ENCODE data around the gene TWNK. TPM values are rescaled to one million over a fixed set of nuclear protein-coding genes. Genes with fewer than 3 reads are reported as not detected.

TWNK gene
- total RNA-seq, 4 donors from 2014 or later: 4.2 to 9.2 (median 6.4) TPM

GRCh38 chr10:101003639-101004206, 16.4 kb downstream of the TWNK start:
- intact Hi-C loops (cut with DNase I; ENCODE audit: low total_unique reads): no loop called here
- DNase-seq (ENCODE audit: low spot score in 2 of 2): no peak
- no peak overlapping the region for H3K4me3 ChIP-seq (ENCODE audit: low read depth, poor library complexity, severe bottlenecking)
- no peak for TF ChIP-seq POLR2A (IDR thresholded peaks at IDR 0.05)
- no peak for TF ChIP-seq CTCF (IDR thresholded peaks at IDR 0.05)
- 92 to 93% methylated on average over 11 to 18 of the region's 18 CpGs for WGBS, 2 donors

DNA sequence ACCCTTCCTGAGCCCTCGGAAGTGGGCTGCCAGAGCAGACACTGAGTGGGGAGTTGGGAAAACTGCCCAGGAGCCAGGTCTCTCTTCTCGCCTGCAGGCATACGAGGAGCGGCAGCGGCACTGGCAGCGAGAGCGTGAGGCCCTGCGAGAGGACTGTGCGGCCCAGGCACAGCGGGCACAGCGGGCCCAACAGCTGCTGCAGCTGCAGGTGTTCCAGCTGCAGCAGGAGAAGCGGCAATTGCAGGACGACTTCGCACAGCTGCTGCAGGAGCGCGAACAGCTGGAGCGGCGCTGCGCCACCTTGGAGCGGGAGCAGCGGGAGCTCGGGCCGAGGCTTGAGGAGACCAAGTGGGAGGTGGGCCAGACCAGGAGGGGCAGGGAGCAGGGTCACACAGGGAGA, 18.0 kb downstream of the TWNK start:
- WGBS, 2 donors: 80 to 84% methylated on average over 23 of the region's 23 CpGs
- intact Hi-C loops (cut with DNase I; ENCODE audit: low total_unique reads): no loop called here
- TF ChIP-seq CTCF (IDR thresholded peaks at IDR 0.05) (no peak), POLR2A (IDR thresholded peaks at IDR 0.05) (no peak)
- DNase-seq (ENCODE audit: low spot score in 2 of 2): no peak
- no peak overlapping the region for H3K4me3 ChIP-seq (ENCODE audit: low read depth, poor library complexity, severe bottlenecking)

DNA sequence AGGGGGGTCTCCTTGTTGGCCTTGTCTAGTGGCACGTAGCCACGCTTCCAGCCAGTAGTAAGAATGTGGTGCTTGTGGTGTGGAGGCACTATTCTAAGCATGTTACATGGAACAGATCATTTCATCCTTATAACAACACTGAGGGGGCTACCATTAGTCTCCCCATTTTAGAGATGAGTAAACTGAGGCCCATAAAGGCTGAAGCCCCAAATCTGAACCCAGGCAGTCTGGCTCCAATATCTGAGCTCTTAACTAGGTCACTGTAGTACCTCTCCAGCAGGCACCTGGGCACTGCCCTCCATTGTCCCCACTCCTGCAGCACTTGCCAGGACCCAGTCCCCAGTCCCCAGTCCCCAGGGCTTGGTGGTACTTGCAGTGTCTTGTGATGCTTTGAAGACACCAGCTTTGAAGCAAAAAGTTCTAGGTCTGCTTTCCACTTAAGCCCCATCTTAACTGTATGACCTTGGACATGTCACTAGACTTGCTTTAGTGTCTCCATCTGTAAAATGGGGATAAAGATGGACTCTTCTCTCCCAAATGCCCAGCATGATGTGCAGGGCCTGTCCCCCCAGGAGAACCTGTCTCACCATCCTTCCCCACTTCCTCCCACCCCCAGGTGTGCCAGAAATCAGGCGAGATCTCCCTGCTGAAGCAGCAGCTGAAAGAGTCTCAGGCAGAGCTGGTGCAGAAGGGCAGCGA, 18.7 kb downstream of the TWNK start:
- WGBS, 2 donors: 93 to 94% methylated on average over 4 of the region's 4 CpGs
- TF ChIP-seq POLR2A (IDR thresholded peaks at IDR 0.05): no peak
- H3K4me3 ChIP-seq (ENCODE audit: low read depth, poor library complexity, severe bottlenecking): no peak overlapping the region
- DNase-seq (ENCODE audit: low spot score in 2 of 2): no peak
- intact Hi-C loops (cut with DNase I; ENCODE audit: low total_unique reads): no loop called here

DNA sequence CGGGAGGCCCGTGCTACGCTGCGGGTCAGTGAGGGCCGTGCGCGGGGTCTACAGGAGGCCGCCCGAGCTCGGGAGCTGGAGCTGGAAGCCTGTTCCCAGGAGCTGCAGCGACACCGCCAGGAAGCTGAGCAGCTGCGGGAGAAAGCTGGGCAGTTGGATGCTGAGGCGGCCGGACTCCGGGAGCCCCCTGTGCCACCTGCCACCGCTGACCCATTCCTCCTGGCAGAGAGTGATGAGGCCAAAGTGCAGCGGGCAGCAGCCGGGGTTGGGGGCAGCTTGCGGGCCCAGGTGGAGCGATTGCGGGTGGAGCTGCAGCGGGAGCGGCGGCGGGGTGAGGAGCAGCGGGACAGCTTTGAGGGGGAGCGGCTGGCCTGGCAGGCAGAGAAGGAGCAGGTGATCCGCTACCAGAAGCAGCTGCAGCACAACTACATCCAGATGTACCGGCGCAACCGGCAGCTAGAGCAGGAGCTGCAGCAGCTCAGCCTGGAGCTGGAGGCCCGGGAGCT, 19.3 kb downstream of the TWNK start:
- no peak for TF ChIP-seq POLR2A (IDR thresholded peaks at IDR 0.05)
- TF ChIP-seq CTCF (IDR thresholded peaks at IDR 0.05): no peak
- WGBS, 2 donors: 85 to 88% methylated on average over 32 to 33 of the region's 33 CpGs
- no peak for DNase-seq (ENCODE audit: low spot score in 2 of 2)
- H3K4me3 ChIP-seq (ENCODE audit: low read depth, poor library complexity, severe bottlenecking): no peak overlapping the region
- intact Hi-C loops (cut with DNase I; ENCODE audit: low total_unique reads): no loop called here

GRCh38 chr10:101007099-101007711, 19.9 kb downstream of the TWNK start:
- no peak overlapping the region for H3K4me3 ChIP-seq (ENCODE audit: low read depth, poor library complexity, severe bottlenecking)
- 63 to 65% methylated on average over 9 to 10 of the region's 11 CpGs for WGBS, 2 donors
- intact Hi-C loops (cut with DNase I; ENCODE audit: low total_unique reads): no loop called here
- TF ChIP-seq POLR2A (IDR thresholded peaks at IDR 0.05): no peak
- no peak for TF ChIP-seq CTCF (IDR thresholded peaks at IDR 0.05)
- DNase-seq (ENCODE audit: low spot score in 2 of 2): no peak
